IMR-90 (cell line): ENCODE data around the gene TRIM27. TPM values are rescaled to one million over a fixed set of nuclear protein-coding genes. Genes with fewer than 3 reads are reported as not detected.

ENCODE experiments used
- ATAC-seq: fragments of 200-7000 bp; cut with Tn5 transposase; 2 replicates; pipeline ENCODE4 v1.9.1; 2020; ENCODE audit warnings: low read depth, mild to moderate bottlenecking, moderate library complexity
- Bru-seq: library from RNA; stranded (reverse); fragments of 400-500 nt; gene quantifications from one replicate; lab custom pipeline; 2021; lab: Mats Ljungman, UMichigan
- BruChase-seq, 2 experiments: library from RNA; stranded (reverse); fragments of 400-500 nt; gene quantifications; one replicate each; lab custom pipeline; 2021; lab: Mats Ljungman, UMichigan
- BruUV-seq: library from RNA; stranded (reverse); fragments of 400-500 nt; replicated peaks from 2 replicates; lab custom pipeline; 2021; lab: Mats Ljungman, UMichigan
- CTCF ChIA-PET: fragments of 300-600 bp; formaldehyde crosslinking; extraction: SDS; loops from one replicate; lab custom pipeline; 2021; ENCODE audit warnings: antibody characterized with exemption; lab: Yijun Ruan, JAX
- POLR2A ChIA-PET: fragments of 300-600 bp; sonication (Branson Sonifier 250); formaldehyde crosslinking; loops from one replicate; lab custom pipeline; 2022; ENCODE audit warnings: antibody characterized with exemption; ENCODE audit not compliant: unreplicated experiment; lab: Charles Lee
- DNase-seq: peaks from one replicate; pipeline ENCODE4 v3.0.0; 2013
- H2AFZ ChIP-seq: replicated peaks from 2 replicates; pipeline ENCODE3; 2013; ENCODE audit warnings: low read length, mild to moderate bottlenecking; ENCODE audit not compliant: poor library complexity
- H2AK5ac ChIP-seq: 2 replicates; pipeline ENCODE4 v1.6.1; 2013; ENCODE audit warnings: low read depth, low read length, inconsistent platforms
- H2AK9ac ChIP-seq: replicated peaks from 2 replicates; pipeline ENCODE3; 2013; ENCODE audit warnings: mild to moderate bottlenecking, low read depth, low read length, moderate library complexity; ENCODE audit not compliant: poor library complexity
- H2BK120ac ChIP-seq: 2 replicates; pipeline ENCODE4 v1.6.1; 2013; ENCODE audit warnings: low read depth, low read length, inconsistent platforms
- H2BK15ac ChIP-seq: 3 replicates; pipeline ENCODE4 v1.6.1; 2013; ENCODE audit warnings: low read depth, low read length, inconsistent platforms
- H2BK20ac ChIP-seq: 2 replicates; pipeline ENCODE4 v1.6.1; 2013; ENCODE audit warnings: low read depth, mild to moderate bottlenecking, inconsistent platforms, low read length, moderate library complexity
- H2BK5ac ChIP-seq: 2 replicates; pipeline ENCODE4 v1.6.1; 2013; ENCODE audit warnings: mild to moderate bottlenecking, low read depth, low read length, inconsistent platforms; ENCODE audit not compliant: poor library complexity, severe bottlenecking
- H3K14ac ChIP-seq: replicated peaks from 2 replicates; pipeline ENCODE4 v1.6.1; 2013; ENCODE audit warnings: low read depth, low read length, inconsistent platforms
- H3K18ac ChIP-seq: 2 replicates; pipeline ENCODE4 v1.6.1; 2013; ENCODE audit warnings: low read depth, low read length, control low read depth
- H3K23ac ChIP-seq: 2 replicates; pipeline ENCODE4 v1.6.1; 2013; ENCODE audit warnings: low read depth, low read length, inconsistent platforms
- H3K27ac ChIP-seq: 2 replicates; pipeline ENCODE4 v1.5.1; 2013; ENCODE audit warnings: mild to moderate bottlenecking, control low read depth, low read length; ENCODE audit not compliant: insufficient read depth
- H3K27me3 ChIP-seq: 2 replicates; pipeline ENCODE4 v1.6.1; 2013; ENCODE audit warnings: low read length; ENCODE audit not compliant: control insufficient read depth, insufficient read depth
- H3K36me3 ChIP-seq: 2 replicates; pipeline ENCODE4 v1.6.1; 2013; ENCODE audit warnings: low read length, mixed read lengths; ENCODE audit not compliant: control insufficient read depth, insufficient read depth
- H3K4ac ChIP-seq: 2 replicates; pipeline ENCODE4 v1.6.1; 2013; ENCODE audit warnings: low read depth, low read length, inconsistent platforms
- H3K4me1 ChIP-seq: 2 replicates; pipeline ENCODE4 v1.6.1; 2013; ENCODE audit warnings: low read length, mixed read lengths; ENCODE audit not compliant: control insufficient read depth, insufficient read depth
- H3K4me2 ChIP-seq: 2 replicates; pipeline ENCODE4 v1.6.1; 2013; ENCODE audit warnings: low read depth, mild to moderate bottlenecking, control low read depth, low read length, moderate library complexity
- H3K4me3 ChIP-seq: 2 replicates; pipeline ENCODE4 v1.5.1; 2013; ENCODE audit warnings: low read depth, mild to moderate bottlenecking, control low read depth, low read length, moderate library complexity; ENCODE audit not compliant: insufficient read depth
- H3K56ac ChIP-seq: 2 replicates; pipeline ENCODE4 v1.6.1; 2013; ENCODE audit warnings: low read length, inconsistent platforms; ENCODE audit not compliant: insufficient read depth; ENCODE audit errors: extremely low read depth
- H3K79me1 ChIP-seq, 2 experiments: 2 replicates each; pipeline ENCODE4 v1.6.1; 2013; ENCODE audit warnings: low read length in 2 of 2, inconsistent platforms in 1 of 2, low read depth in 1 of 2
- H3K9ac ChIP-seq: 2 replicates; pipeline ENCODE4 v1.6.1; 2013; ENCODE audit warnings: low read depth, low read length, control low read depth
- H3K9me1 ChIP-seq: 2 replicates; pipeline ENCODE4 v1.6.1; 2013; ENCODE audit warnings: low read length, inconsistent platforms; ENCODE audit not compliant: insufficient read depth
- H3K9me3 ChIP-seq: 2 replicates; pipeline ENCODE4 v1.6.1; 2013; ENCODE audit warnings: low read length; ENCODE audit not compliant: control insufficient read depth, insufficient read depth
- H4K20me1 ChIP-seq: 2 replicates; pipeline ENCODE4 v1.6.1; 2013; ENCODE audit warnings: low read length, inconsistent platforms; ENCODE audit not compliant: insufficient read depth
- H4K5ac ChIP-seq: 2 replicates; pipeline ENCODE4 v1.6.1; 2013; ENCODE audit warnings: mild to moderate bottlenecking, low read depth, low read length, control low read depth
- H4K8ac ChIP-seq, 2 experiments: 2 replicates each; pipeline ENCODE4 v1.6.1; 2013; ENCODE audit warnings: low read depth in 2 of 2, low read length in 2 of 2, control low read depth in 1 of 2, inconsistent platforms in 1 of 2
- H4K91ac ChIP-seq: 2 replicates; pipeline ENCODE4 v1.6.1; 2013; ENCODE audit warnings: low read depth, low read length, inconsistent platforms; ENCODE audit not compliant: insufficient read depth
- BHLHE40 ChIP-seq: fragments of 150-350 bp; IDR thresholded peaks from 2 replicates; pipeline ENCODE4 v1.6.1; 2016; ENCODE audit warnings: mild to moderate bottlenecking, low read depth, low read length
- CEBPB ChIP-seq: IDR thresholded peaks from 2 replicates; pipeline ENCODE4 v1.6.1; 2012; ENCODE audit warnings: low read depth, low read length, improper control_type of control experiment
- CHD1 ChIP-seq: IDR thresholded peaks from 2 replicates; pipeline ENCODE4 v1.6.1; 2012; ENCODE audit warnings: low read depth, low read length, improper control_type of control experiment
- CTCF ChIP-seq: conservative IDR thresholded peaks from 2 replicates; pipeline ENCODE4 v1.5.1; 2012; ENCODE audit warnings: mild to moderate bottlenecking, low read depth, low read length, improper control_type of control experiment
- FOS ChIP-seq: fragments of 150-350 bp; IDR thresholded peaks from 2 replicates; pipeline ENCODE4 v1.6.1; 2016; ENCODE audit warnings: low read depth, low read length
- MAZ ChIP-seq: IDR thresholded peaks from 2 replicates; pipeline ENCODE4 v1.6.1; 2012; ENCODE audit warnings: low read depth, mild to moderate bottlenecking, low read length, improper control_type of control experiment, moderate library complexity, borderline replicate concordance
- MXI1 ChIP-seq: IDR thresholded peaks from 2 replicates; pipeline ENCODE4 v1.6.1; 2012; ENCODE audit warnings: low read depth, mild to moderate bottlenecking, low read length, moderate library complexity, borderline replicate concordance
- NFE2L2 ChIP-seq: fragments of 150-350 bp; IDR thresholded peaks from 2 replicates; pipeline ENCODE4 v1.6.1; 2016; ENCODE audit warnings: low read depth, mild to moderate bottlenecking, low read length
- POLR2A ChIP-seq: IDR thresholded peaks from 2 replicates; pipeline ENCODE4 v1.6.1; 2012; ENCODE audit warnings: mild to moderate bottlenecking, low read depth, low read length
- RAD21 ChIP-seq: IDR thresholded peaks from 2 replicates; pipeline ENCODE4 v1.6.1; 2012; ENCODE audit warnings: low read length, improper control_type of control experiment
- RCOR1 ChIP-seq: IDR thresholded peaks from 2 replicates; pipeline ENCODE4 v1.6.1; 2012; ENCODE audit warnings: mild to moderate bottlenecking, low read length, improper control_type of control experiment; ENCODE audit not compliant: insufficient replicate concordance
- RFX5 ChIP-seq: IDR thresholded peaks from 2 replicates; pipeline ENCODE4 v1.8.0; 2012; ENCODE audit warnings: low read depth, mild to moderate bottlenecking, low read length, moderate library complexity
- SMC3 ChIP-seq: fragments of 150-350 bp; IDR thresholded peaks from 2 replicates; pipeline ENCODE4 v1.6.1; 2016; ENCODE audit warnings: low read depth, mild to moderate bottlenecking, antibody characterized with exemption, low read length, moderate library complexity
- USF2 ChIP-seq: fragments of 150-350 bp; IDR thresholded peaks from 2 replicates; pipeline ENCODE4 v1.6.1; 2017; ENCODE audit warnings: mild to moderate bottlenecking, antibody characterized with exemption, low read length, low read depth
- WGBS, 2 experiments: methylation state at CpG; one replicate each; pipeline versions ENCODE4 v1.1.5 to v1.1.7; 2013; ENCODE audit warnings: missing lambda C conversion rate in 2 of 2; ENCODE audit not compliant: insufficient read length in 1 of 2; ENCODE audit errors: extremely low coverage in 2 of 2; 5-methylcytosine and 5-hydroxymethylcytosine counted together
- dilution Hi-C: fragments of 300-500 bp; cut with HindIII; formaldehyde crosslinking; loops from one replicate; pipeline ENCODE4 v1.14.3; 2018; ENCODE audit warnings: low sequenced_read_pairs; ENCODE audit not compliant: unreplicated experiment
- in situ Hi-C: fragments of 300-500 bp; cut with MboI; formaldehyde crosslinking; loops from 3 replicates; pipeline ENCODE4 v1.14.3; 2019; ENCODE audit warnings: low sequenced_read_pairs, inconsistent platforms, mixed read lengths
- intact Hi-C: fragments of 100-400 bp; cut with micrococcal nuclease; formaldehyde crosslinking; loops from 2 replicates; pipeline ENCODE4 v1.10.0; 2022
- long read RNA-seq: library from polyadenylated mRNA; unstranded; transcript quantifications from one replicate; pipeline ENCODE4 v2.0.0, GENCODE V29; 2021; ENCODE audit not compliant: unreplicated experiment
- polyA plus RNA-seq, 3 experiments: library from polyadenylated mRNA; depleted of rRNA; stranded (reverse); fragments of >200 nt; gene quantifications; 2 replicates each; pipeline ENCODE4 v1.2.3, GENCODE V29; 2012; ENCODE audit warnings: low replicate concordance in 1 of 3
- total RNA-seq: library from RNA; depleted of rRNA; stranded (reverse); fragments of >200 nt; gene quantifications from 2 replicates; pipeline ENCODE4 v1.2.3, GENCODE V29; 2012; rRNA removed

TRIM27 gene
- total RNA-seq (48.0 TPM in 2 replicates), polyA plus RNA-seq (2012; rRNA removed) (43.5 and 44.4 TPM in 2 replicates), Bru-seq, nascent RNA (percentile 82 among the genes with signal in this experiment), BruChase-seq, experiment 1, labeled RNA remaining after a 6-hour chase (percentile 88 among the genes with signal in this experiment), BruChase-seq, experiment 2, labeled RNA remaining after a 2-hour chase (percentile 87 among the genes with signal in this experiment)
- 21.8 and 26.3 TPM in 2 replicates for polyA plus RNA-seq (2012; cell fraction: cytosol; rRNA removed)
- 49.1 and 79.8 TPM in 2 replicates for polyA plus RNA-seq (2012; cell fraction: nucleus; rRNA removed; ENCODE audit: low replicate concordance)
- long read RNA-seq, transcript TRIM27-202 (8 exons, 2,967 nt) = major isoform, 72 of 86 reads
- long read RNA-seq, partial matches to known transcripts = 3 of 86 reads
- long read RNA-seq, other reads (novel, unspliced or antisense) = 11 of 86 reads

GRCh38 chr6:28923318-28924102 is at the start of gene TRIM27:
TRIM27 (minus strand) TSS chr6:28923985; CDS start chr6:28923632, 353 bp downstream.
- in situ Hi-C loops = no loop called here
- H2AK5ac ChIP-seq = peak within 1 kb of the TSS; percentile 96
- peak within 1 kb of the TSS; percentile 94 for H3K4me2 ChIP-seq
- H2AK9ac ChIP-seq = peak within 1 kb of the TSS; percentile 94
- H3K79me1 ChIP-seq = peaks cover 26 to 46% of the 10 kb centered on the region in 2 experiments
- no TSS peak for BruUV-seq
- DNase-seq = peak; percentile 75
- H3K36me3 ChIP-seq = peaks cover 23% of the 10 kb centered on the region
- H3K4ac ChIP-seq = peak within 1 kb of the TSS; percentile 98
- peaks cover 5% of the 10 kb centered on the region for H3K4me1 ChIP-seq
- peak within 1 kb of the TSS; percentile 70 for H4K5ac ChIP-seq
- H3K27me3 ChIP-seq = no peaks in the 10 kb centered on the region
- peaks cover 11% of the 10 kb centered on the region for H3K9me1 ChIP-seq
- peak within 1 kb of the TSS; percentile 92 for H3K4me3 ChIP-seq
- H3K27ac ChIP-seq = peak within 1 kb of the TSS; percentile 96
- peaks cover 30% of the 10 kb centered on the region for H4K20me1 ChIP-seq
- dilution Hi-C loops = no loop called here
- peak within 1 kb of the TSS; percentile 90 for H3K9ac ChIP-seq
- H3K9me3 ChIP-seq = no peaks in the 10 kb centered on the region
- no peak within 1 kb of the TSS for H2BK20ac ChIP-seq
- H2BK5ac ChIP-seq = peak within 1 kb of the TSS; percentile 87
- WGBS, 2 experiments = 0% methylated on average over 37 of the region's 89 CpGs; no CpG with 5 or more reads in 1 of the 2 experiments
- peak within 1 kb of the TSS; percentile 89 to 91 for H4K8ac ChIP-seq
- H3K18ac ChIP-seq = peak within 1 kb of the TSS; percentile 38
- peak; percentile 91 for ATAC-seq
- H3K23ac ChIP-seq = peak within 1 kb of the TSS; percentile 94
- peak within 1 kb of the TSS; percentile 99 for H3K14ac ChIP-seq
- H4K91ac ChIP-seq = peak within 1 kb of the TSS; percentile 91
- peak within 1 kb of the TSS; percentile 84 for H2AFZ ChIP-seq
- intact Hi-C loops = loop anchor here (1.0 to 2.0 kb wide), 2 partner anchors 17 to 27 kb away; no protein-coding TSS in a partner anchor
- H2BK120ac ChIP-seq = peak within 1 kb of the TSS; percentile 74
- CTCF ChIA-PET = no interaction called here
- H3K56ac ChIP-seq = peak within 1 kb of the TSS; percentile 94
- H2BK15ac ChIP-seq = peak within 1 kb of the TSS; percentile 9; the same call in 1 of the 3 replicates
- POLR2A ChIA-PET = interaction anchor here (0.7 kb wide), 1 partner anchor 20 kb away, joined by 3 read pairs; no protein-coding TSS in a partner anchor
- TF ChIP-seq USF2 (no peak), MAZ (peak; percentile 80; the same call in 1 of the 2 replicates), POLR2A (peak; percentile 70), NFE2L2 (no peak), CTCF (no peak; the same call in 1 of the 2 replicates), CEBPB (no peak), RAD21 (no peak), MXI1 (peak; percentile 95), CHD1 (no peak), FOS (no peak), BHLHE40 (no peak), SMC3 (no peak), RFX5 (no peak), RCOR1 (no peak)
